Panc1 (cell line): Measurements from ENCODE around the gene NETO1. TPM values are rescaled to one million over a fixed set of nuclear protein-coding genes. Genes with fewer than 3 reads are reported as not detected.

Source experiments
- ATAC-seq: fragments of 200-7000 bp; cut with Tn5 transposase; 2 replicates; pipeline ENCODE4 v1.9.1; 2020; ENCODE audit warnings: mild to moderate bottlenecking, moderate library complexity
- Bru-seq: library from RNA; stranded (reverse); fragments of 400-500 nt; gene quantifications from one replicate; lab custom pipeline; 2021; lab: Mats Ljungman, UMichigan
- BruChase-seq, 2 experiments: library from RNA; stranded (reverse); fragments of 400-500 nt; gene quantifications; one replicate each; lab custom pipeline; 2021; lab: Mats Ljungman, UMichigan
- BruUV-seq: library from RNA; stranded (reverse); fragments of 400-500 nt; replicated peaks from 2 replicates; lab custom pipeline; 2021; lab: Mats Ljungman, UMichigan
- CTCF ChIA-PET: fragments of 300-600 bp; sonication (Branson Sonifier 250); formaldehyde crosslinking; loops from one replicate; lab custom pipeline; 2022; ENCODE audit warnings: antibody characterized with exemption; lab: Charles Lee
- POLR2A ChIA-PET: fragments of 300-600 bp; sonication (Branson Sonifier 250); formaldehyde crosslinking; loops from one replicate; lab custom pipeline; 2022; ENCODE audit warnings: antibody characterized with exemption; lab: Charles Lee
- DNase-seq: peaks from one replicate; pipeline ENCODE4 v3.0.0-alpha.2; 2010; ENCODE audit warnings: low read depth, low spot score
- H3K27ac ChIP-seq: 2 replicates; pipeline ENCODE4 v1.5.1; 2011; ENCODE audit warnings: mild to moderate bottlenecking, low read length, inconsistent platforms
- H3K27me3 ChIP-seq: fragments of 200-500 bp; sonication (Bioruptor generic); 2 replicates; pipeline ENCODE4 v1.6.0; 2014; ENCODE audit warnings: low read length, inconsistent platforms; ENCODE audit not compliant: control insufficient read depth, insufficient read depth
- H3K36me3 ChIP-seq: fragments of 200-500 bp; sonication (Bioruptor generic); 2 replicates; pipeline ENCODE4 v1.5.1; 2014; ENCODE audit warnings: inconsistent platforms, mild to moderate bottlenecking, low read length, moderate library complexity; ENCODE audit not compliant: control insufficient read depth, insufficient read depth
- H3K4me1 ChIP-seq: 2 replicates; pipeline ENCODE4 v1.5.1; 2011; ENCODE audit warnings: inconsistent platforms, mild to moderate bottlenecking, low read length, moderate library complexity; ENCODE audit not compliant: control insufficient read depth, insufficient read depth
- H3K4me3 ChIP-seq, 2 experiments: 2 replicates each; pipeline ENCODE4 v1.5.1; 2011 to 2012; ENCODE audit warnings: low read depth in 2 of 2, low read length in 2 of 2, mild to moderate bottlenecking in 2 of 2, inconsistent platforms in 1 of 2, moderate library complexity in 1 of 2
- H3K9me3 ChIP-seq: fragments of 200-500 bp; sonication (Bioruptor generic); 2 replicates; pipeline ENCODE4 v1.5.1; 2014; ENCODE audit warnings: low read depth, mild to moderate bottlenecking, inconsistent platforms, low read length, moderate library complexity; ENCODE audit not compliant: control insufficient read depth, insufficient read depth
- CTCF ChIP-seq: fragments of 450-650 bp; IDR thresholded peaks from 2 replicates; pipeline ENCODE4 v1.5.1; 2017; ENCODE audit warnings: mild to moderate bottlenecking
- POLR2AphosphoS5 ChIP-seq: IDR thresholded peaks from 2 replicates; pipeline ENCODE4 v1.6.1; 2012; ENCODE audit warnings: mild to moderate bottlenecking, low read depth, low read length, moderate library complexity
- REST ChIP-seq, 2 experiments: IDR thresholded peaks; 2 replicates each; pipeline ENCODE4 v1.6.1; 2011 to 2012; ENCODE audit warnings: low read depth in 2 of 2, control low read depth in 1 of 2, low read length in 1 of 2, mild to moderate bottlenecking in 1 of 2, moderate library complexity in 1 of 2; ENCODE audit not compliant: insufficient read depth in 1 of 2
- SIN3A ChIP-seq: IDR thresholded peaks from 2 replicates; pipeline ENCODE4 v1.6.1; 2012; ENCODE audit warnings: low read depth, mild to moderate bottlenecking, low read length, moderate library complexity, borderline replicate concordance; ENCODE audit not compliant: insufficient read depth
- TCF7L2 ChIP-seq: IDR thresholded peaks from 2 replicates; pipeline ENCODE4 v1.6.1; 2011; ENCODE audit warnings: mild to moderate bottlenecking, low read depth, low read length, inconsistent platforms
- in situ Hi-C: cut with HindIII; loops from 2 replicates; pipeline ENCODE4 v1.10.0; 2016; ENCODE audit warnings: low sequenced_read_pairs, low pct_unique_long_range_greater_than_20kb
- intact Hi-C: fragments of 100-400 bp; cut with micrococcal nuclease; formaldehyde crosslinking; loops from one replicate; pipeline ENCODE4 v1.10.0; 2022; ENCODE audit not compliant: unreplicated experiment
- long read RNA-seq: library from polyadenylated mRNA; unstranded; transcript quantifications from one replicate; pipeline ENCODE4 v2.0.0, GENCODE V29; 2021; ENCODE audit not compliant: unreplicated experiment
- polyA plus RNA-seq: library from polyadenylated mRNA; unstranded; fragments of >200 nt; gene quantifications from one replicate; pipeline ENCODE4 v1.2.1, GENCODE V29; 2012; ENCODE audit warnings: missing spikeins; ENCODE audit not compliant: insufficient read length
- total RNA-seq: library from RNA; stranded (reverse); gene quantifications from one replicate; pipeline ENCODE4 v1.2.1, GENCODE V29; 2021; ENCODE audit not compliant: unreplicated experiment

Gene NETO1
- total RNA-seq (not detected), Bru-seq, nascent RNA (not detected), BruChase-seq, experiment 1, labeled RNA remaining after a 2-hour chase (percentile 1 among the genes with signal in this experiment), BruChase-seq, experiment 2, labeled RNA remaining after a 6-hour chase (not detected)
- not detected for polyA plus RNA-seq
- long read RNA-seq, result 0 reads

- in situ Hi-C loops (no loop called here), intact Hi-C loops (no loop called here)
- no peak for DNase-seq
- Histone ChIP-seq H3K27ac (no peak within 1 kb of the TSS), H3K4me1 (no peaks in the 10 kb centered on the region), H3K36me3 (no peaks in the 10 kb centered on the region), H3K27me3 (no peaks in the 10 kb centered on the region), H3K4me3 (no peak within 1 kb of the TSS), H3K9me3 (no peaks in the 10 kb centered on the region)
- ATAC-seq, result no peak
- CTCF ChIA-PET, result no interaction called here
- POLR2A ChIA-PET, result no interaction called here
- TF ChIP-seq CTCF, result no peak
- no peak for TF ChIP-seq REST (IDR thresholded peaks at IDR 0.05; ENCODE audit: insufficient read depth in 1 of 2, low read depth in 2 of 2, low read length in 1 of 2)
- TF ChIP-seq SIN3A, result no peak
- no peak for TF ChIP-seq POLR2AphosphoS5
- no peak for TF ChIP-seq TCF7L2
- BruUV-seq, result no TSS peak
Measured at GRCh38 chr18:72867746-72868584, at the start of gene NETO1. Gene NETO1, minus strand, starts transcription at chr18:72867987. Its CDS starts 696 bp downstream, at chr18:72867291.

GRCh38 chr18:72910045-72910444, 42.3 kb upstream of the NETO1 start:
- no peaks in the 10 kb centered on the region for H3K9me3 ChIP-seq
- H3K4me1 ChIP-seq, result no peaks in the 10 kb centered on the region
- DNase-seq (no peak), ATAC-seq (no peak)
- intact Hi-C loops, result no loop called here
- BruUV-seq, result no TSS peak
- CTCF ChIA-PET, result no interaction called here
- H3K27ac ChIP-seq, result no peak overlapping the region
- POLR2A ChIA-PET, result no interaction called here
- no peaks in the 10 kb centered on the region for H3K27me3 ChIP-seq
- in situ Hi-C loops, result no loop called here
- H3K4me3 ChIP-seq, result no peak overlapping the region
- no peaks in the 10 kb centered on the region for H3K36me3 ChIP-seq
- TF ChIP-seq CTCF (no peak), SIN3A (no peak), REST (IDR thresholded peaks at IDR 0.05; ENCODE audit: insufficient read depth in 1 of 2, low read depth in 2 of 2, low read length in 1 of 2) (no peak), TCF7L2 (no peak), POLR2AphosphoS5 (no peak)
